Epithelial cell of esophagus (primary cell): ENCODE measurements around the gene FNDC3B.

Experiments used
- DNase-seq: peaks from one replicate; pipeline ENCODE4 v3.0.0; 2010; ENCODE audit warnings: low read depth
- H3K4me3 ChIP-seq: 2 replicates; pipeline ENCODE4 v1.5.1; 2011; ENCODE audit warnings: mild to moderate bottlenecking, low read length, control low read depth
- TF ChIP-seq, protein P1 (sequence below): IDR thresholded peaks from 2 replicates; pipeline ENCODE4 v1.5.1; 2011; ENCODE audit warnings: low read depth, mild to moderate bottlenecking, low read length, control low read depth, inconsistent platforms; ENCODE audit not compliant: insufficient read depth; ENCODE audit errors: missing control alignments

Gene FNDC3B

DNA sequence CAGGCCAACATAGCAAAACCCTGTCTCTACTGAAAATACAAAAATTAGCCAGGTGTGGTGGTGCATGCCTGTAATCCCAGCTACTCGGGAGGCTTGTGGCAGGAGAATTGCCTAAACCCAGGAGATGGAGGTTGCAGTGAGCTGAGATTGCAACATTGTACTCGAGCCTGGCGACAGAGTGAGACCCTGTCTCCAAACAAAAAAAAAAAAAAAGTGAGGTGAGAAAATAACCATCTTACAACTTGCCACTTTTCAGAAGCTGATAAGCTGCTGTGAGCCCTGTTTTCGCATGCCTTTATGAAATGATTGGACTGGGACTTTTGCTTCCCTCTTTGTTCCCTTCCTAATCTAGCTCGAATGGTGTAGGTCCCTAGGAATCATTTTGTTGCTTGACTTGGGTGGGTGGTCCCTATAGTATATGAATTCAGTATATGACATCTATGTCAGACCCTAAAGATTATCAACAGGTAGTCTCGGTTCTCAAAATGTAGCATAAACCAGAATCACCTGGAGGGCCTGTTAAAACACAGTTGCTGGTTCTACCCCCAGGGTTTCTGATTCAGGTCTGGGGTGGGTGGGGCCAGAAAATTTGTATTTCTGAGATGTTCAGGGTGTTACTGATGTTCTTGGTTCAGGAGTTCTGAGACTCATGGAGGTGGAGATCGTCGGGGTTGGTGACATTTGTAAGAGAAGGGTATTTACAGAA lies 107.9 kb downstream of the FNDC3B start:
- H3K4me3 ChIP-seq: no peak overlapping the region
- DNase-seq: no peak
- TF ChIP-seq, protein P1, sequence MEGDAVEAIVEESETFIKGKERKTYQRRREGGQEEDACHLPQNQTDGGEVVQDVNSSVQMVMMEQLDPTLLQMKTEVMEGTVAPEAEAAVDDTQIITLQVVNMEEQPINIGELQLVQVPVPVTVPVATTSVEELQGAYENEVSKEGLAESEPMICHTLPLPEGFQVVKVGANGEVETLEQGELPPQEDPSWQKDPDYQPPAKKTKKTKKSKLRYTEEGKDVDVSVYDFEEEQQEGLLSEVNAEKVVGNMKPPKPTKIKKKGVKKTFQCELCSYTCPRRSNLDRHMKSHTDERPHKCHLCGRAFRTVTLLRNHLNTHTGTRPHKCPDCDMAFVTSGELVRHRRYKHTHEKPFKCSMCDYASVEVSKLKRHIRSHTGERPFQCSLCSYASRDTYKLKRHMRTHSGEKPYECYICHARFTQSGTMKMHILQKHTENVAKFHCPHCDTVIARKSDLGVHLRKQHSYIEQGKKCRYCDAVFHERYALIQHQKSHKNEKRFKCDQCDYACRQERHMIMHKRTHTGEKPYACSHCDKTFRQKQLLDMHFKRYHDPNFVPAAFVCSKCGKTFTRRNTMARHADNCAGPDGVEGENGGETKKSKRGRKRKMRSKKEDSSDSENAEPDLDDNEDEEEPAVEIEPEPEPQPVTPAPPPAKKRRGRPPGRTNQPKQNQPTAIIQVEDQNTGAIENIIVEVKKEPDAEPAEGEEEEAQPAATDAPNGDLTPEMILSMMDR: no peak

DNA sequence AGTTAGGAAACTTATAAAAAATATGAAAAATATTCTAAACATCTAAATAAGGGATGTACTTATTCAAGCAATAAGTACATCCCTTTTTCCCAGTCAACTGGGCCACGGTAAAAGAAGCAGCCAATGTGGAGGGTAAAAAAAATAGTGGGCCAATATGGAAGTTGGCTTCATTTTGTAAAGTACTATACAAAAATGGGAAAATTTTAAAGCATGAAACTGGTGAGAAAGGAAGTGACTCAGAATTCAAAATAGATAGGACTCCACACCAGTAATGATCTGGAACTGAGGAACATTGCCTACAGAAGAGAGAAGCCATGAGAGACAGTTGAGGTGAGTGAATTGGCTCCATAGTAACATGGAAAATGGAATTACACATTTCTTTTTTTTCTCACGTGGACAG lies 108.9 kb downstream of the FNDC3B start:
- TF ChIP-seq, protein P1: no peak
- no peak overlapping the region for H3K4me3 ChIP-seq
- no peak for DNase-seq

DNA sequence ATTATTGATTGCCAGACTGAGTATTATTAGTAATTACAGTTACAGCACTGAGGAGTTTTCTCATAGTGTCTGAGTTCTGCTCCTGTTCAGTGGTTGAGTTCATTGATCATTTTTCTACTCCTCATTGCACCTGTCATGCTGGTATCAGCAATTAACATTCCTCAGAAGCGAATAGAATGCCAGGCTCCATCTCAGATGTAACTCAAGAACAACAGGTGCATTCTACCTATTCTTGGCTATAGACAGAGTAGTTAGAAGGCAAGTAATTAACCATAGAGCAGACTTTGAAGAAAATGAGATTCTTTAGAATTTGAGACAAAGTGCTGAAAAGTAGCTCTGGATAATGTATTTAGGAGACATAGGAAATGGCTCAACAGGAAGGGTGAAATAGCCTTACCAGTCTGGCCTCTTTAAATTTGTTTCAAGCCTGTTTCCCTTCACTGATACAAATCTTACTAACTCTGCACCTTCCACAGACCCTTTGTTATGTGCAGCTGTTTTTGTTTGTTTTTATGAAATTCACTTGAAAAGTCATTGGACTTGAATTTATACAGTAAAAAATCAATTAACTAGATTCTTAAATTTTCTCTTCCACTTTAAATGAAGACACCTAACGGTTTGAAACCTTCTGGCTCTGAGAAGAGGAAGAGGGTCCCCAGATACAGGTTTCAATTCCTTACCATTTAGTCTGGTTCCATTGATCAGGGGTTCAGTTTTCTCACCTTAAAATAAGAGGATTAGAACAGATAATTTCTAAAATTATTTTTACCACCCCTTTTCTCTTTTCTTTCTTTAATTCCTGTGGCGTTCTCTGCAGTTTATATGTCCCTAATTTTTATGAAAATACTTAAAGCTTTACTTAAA lies 109.6 kb downstream of the FNDC3B start:
- TF ChIP-seq, protein P1: no peak
- no peak overlapping the region for H3K4me3 ChIP-seq
- DNase-seq: no peak

DNA sequence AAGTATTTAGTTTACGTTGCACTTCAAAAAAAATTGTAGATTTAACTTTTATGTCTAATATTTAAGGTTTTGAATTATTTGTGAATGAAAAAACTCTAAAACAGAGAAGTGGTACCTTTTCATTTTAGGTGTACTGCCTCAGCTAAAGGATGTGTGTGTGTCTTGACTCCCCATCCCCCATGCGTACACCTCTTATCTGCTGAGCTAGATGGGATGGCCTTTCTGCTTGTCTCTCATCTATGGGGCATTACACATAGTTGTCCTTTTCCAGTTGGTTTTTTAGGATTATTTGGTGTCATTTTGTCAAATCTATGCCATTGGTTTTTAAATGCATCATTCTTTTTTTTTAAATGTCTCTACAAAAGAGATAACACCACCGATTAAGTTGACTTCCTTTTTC lies 110.9 kb downstream of the FNDC3B start:
- TF ChIP-seq, protein P1: no peak
- H3K4me3 ChIP-seq: no peak overlapping the region

DNA sequence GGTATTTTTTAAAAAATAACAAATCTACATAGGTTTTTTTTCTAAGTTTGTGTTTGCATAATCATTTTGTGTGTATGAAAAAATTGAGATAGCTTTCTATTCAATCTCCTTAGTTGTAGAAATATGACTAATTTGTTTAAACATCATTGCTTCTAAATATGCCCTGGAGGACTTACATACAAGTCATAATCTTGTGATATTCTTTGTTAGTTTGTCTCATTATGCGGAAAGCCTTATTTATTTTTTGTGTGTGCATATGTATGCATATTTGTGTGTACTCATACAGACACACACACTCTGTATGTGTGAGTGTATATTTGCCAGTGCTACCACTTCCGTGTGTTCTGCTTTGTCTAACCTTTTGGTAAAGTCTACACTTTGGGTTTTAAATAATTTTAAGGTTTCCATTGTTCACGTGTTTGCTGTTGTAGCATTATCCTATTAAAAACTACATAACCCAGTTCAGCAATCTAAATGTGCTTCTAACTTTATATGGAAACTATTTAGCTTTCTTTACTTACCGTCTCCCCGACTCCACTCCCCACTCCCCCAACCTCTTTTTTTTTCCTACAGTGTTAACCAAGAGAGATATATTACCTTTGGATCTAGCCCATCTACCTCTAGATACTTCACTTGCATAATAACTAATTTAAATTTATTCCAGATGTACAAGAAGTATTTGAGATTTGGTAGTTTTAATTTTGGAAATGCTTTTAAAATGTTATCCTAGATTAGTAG lies 111.7 kb downstream of the FNDC3B start:
- TF ChIP-seq, protein P1: no peak
- peak; percentile 64 for DNase-seq
- H3K4me3 ChIP-seq: no peak overlapping the region

More for the DNA sequence above, 110.9 kb downstream of the FNDC3B start:
- no peak for DNase-seq

DNA sequence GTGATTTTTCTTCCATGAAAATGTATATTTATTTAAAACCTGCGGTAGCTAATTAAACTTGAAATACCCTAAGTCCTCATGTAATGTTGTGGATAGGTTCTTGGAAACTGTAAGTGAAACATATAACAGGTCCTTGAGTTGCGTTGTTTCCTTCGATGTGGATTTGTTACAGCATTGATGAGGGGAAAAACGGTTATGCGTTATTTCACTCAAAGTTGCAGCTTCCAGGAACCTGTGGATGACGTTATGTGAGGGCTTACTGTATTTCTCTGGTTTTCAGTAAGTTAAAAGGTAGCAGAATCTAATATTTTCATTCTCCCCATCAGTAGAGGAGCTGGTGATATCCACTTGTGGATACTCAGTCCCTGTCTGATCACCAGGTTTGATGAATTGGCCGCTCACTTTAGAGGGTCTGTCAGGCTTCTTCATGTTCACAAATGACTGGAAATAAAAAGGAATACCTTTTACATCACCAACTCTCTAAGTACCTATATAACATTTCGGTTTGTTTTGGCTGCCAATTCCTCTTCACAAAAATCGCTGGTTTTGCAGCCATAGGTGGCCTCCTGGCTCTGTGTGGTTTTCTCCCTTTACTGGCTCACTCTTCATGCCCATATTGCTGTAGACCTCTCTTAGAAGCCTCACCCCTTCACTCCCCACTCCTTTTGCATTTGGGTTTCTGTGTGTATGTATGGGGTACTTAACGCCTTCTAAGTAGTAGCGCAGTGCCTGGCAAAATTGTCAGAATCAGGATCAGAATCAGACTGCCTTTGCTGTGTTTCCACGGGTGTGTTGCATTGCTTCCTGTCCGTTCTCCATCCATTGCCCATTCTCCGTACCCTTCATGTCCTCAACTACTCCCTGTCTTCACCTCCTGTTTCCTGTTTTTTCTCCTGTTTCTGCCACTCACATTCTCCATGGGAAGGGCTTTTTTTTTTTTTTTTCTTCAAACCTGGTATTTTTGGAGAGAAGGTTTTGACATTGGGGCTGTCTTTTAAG lies 112.6 kb downstream of the FNDC3B start:
- no peak overlapping the region for H3K4me3 ChIP-seq
- TF ChIP-seq, protein P1: no peak

More for the DNA sequence above, 112.6 kb downstream of the FNDC3B start:
- DNase-seq: no peak
